GM21528 (cell line): ENCODE measurements around the gene FGF2.
"Not testable (repeated sequence)": the region's sequence is repeated elsewhere in the genome, so short reads cannot be mapped to it uniquely, and the experiment has no call there.

Source experiments
- ATAC-seq: cut with Tn5 transposase; IDR thresholded peaks from one replicate; pipeline ENCODE4 v1.9.1; 2021; ENCODE audit warnings: mild to moderate bottlenecking, moderate library complexity; ENCODE audit not compliant: unreplicated experiment, low FRiP score

Gene FGF2

GRCh38 chr4:122842984-122843531 lies 16.4 kb downstream of the FGF2 start:
- ATAC-seq, result no peak

- not testable (repeated sequence) for ATAC-seq
Measured at GRCh38 chr4:122844391-122844790, 17.8 kb downstream of the FGF2 start.

GRCh38 chr4:122845066-122845465 lies 18.4 kb downstream of the FGF2 start:
- no peak for ATAC-seq

- no peak for ATAC-seq
Measured at GRCh38 chr4:122845760-122846159, 19.1 kb downstream of the FGF2 start.

- no peak for ATAC-seq
Measured at GRCh38 chr4:122847931-122848330, 21.3 kb downstream of the FGF2 start.

GRCh38 chr4:122849789-122850188 lies 23.2 kb downstream of the FGF2 start:
- ATAC-seq, result not testable (repeated sequence)

GRCh38 chr4:122851568-122851967 lies 24.9 kb downstream of the FGF2 start:
- ATAC-seq, result no peak

- ATAC-seq, result no peak
Measured at GRCh38 chr4:122854447-122855352, 28.1 kb downstream of the FGF2 start.

- no peak for ATAC-seq
Measured at GRCh38 chr4:122855353-122855890, 28.8 kb downstream of the FGF2 start.

- ATAC-seq, result no peak
Measured at GRCh38 chr4:122857160-122857559, 30.5 kb downstream of the FGF2 start.

GRCh38 chr4:122858705-122859104 lies 32.1 kb downstream of the FGF2 start:
- ATAC-seq, result no peak

- ATAC-seq, result no peak
Measured at GRCh38 chr4:122861172-122861943, 34.7 kb downstream of the FGF2 start.

- ATAC-seq, result no peak
Measured at GRCh38 chr4:122863639-122864038, 37.0 kb downstream of the FGF2 start.

- ATAC-seq, result no peak
Measured at GRCh38 chr4:122865425-122865824, 38.8 kb downstream of the FGF2 start.

- not testable (repeated sequence) for ATAC-seq
Measured at GRCh38 chr4:122868235-122868634, 41.6 kb downstream of the FGF2 start.

- ATAC-seq, result no peak
Measured at GRCh38 chr4:122873146-122873545, 46.5 kb downstream of the FGF2 start.

- no peak for ATAC-seq
Measured at GRCh38 chr4:122873821-122874593, 47.4 kb downstream of the FGF2 start.

GRCh38 chr4:122875949-122876348 lies 49.3 kb downstream of the FGF2 start:
- no peak for ATAC-seq

GRCh38 chr4:122876456-122876855 lies 49.8 kb downstream of the FGF2 start:
- no peak for ATAC-seq

GRCh38 chr4:122879001-122879400 lies 52.4 kb downstream of the FGF2 start:
- no peak for ATAC-seq
